Fibroblast of mammary gland (primary cell): ENCODE results near the gene TPRX1.

Experiments used
- DNase-seq: peaks from one replicate; pipeline ENCODE4 v3.0.0-alpha.2; 2010; ENCODE audit warnings: low read depth
- H3K4me3 ChIP-seq: 2 replicates; pipeline ENCODE4 v1.5.1; 2011; ENCODE audit warnings: low read depth, mild to moderate bottlenecking, low read length, moderate library complexity; ENCODE audit not compliant: control insufficient read depth
- CTCF ChIP-seq: conservative IDR thresholded peaks from 2 replicates; pipeline ENCODE4 v1.5.1; 2011; ENCODE audit warnings: low read depth, low read length, inconsistent platforms; ENCODE audit not compliant: control insufficient read depth, insufficient read depth

The TPRX1 gene

GRCh38 chr19:47802521-47803043 is 1.8 kb downstream of the TPRX1 start:
- H3K4me3 ChIP-seq: no peak overlapping the region
- DNase-seq: no peak
- no peak for TF ChIP-seq CTCF

GRCh38 chr19:47801270-47801669 is 3.1 kb downstream of the TPRX1 start:
- TF ChIP-seq CTCF: no peak
- no peak overlapping the region for H3K4me3 ChIP-seq
- no peak for DNase-seq

DNA sequence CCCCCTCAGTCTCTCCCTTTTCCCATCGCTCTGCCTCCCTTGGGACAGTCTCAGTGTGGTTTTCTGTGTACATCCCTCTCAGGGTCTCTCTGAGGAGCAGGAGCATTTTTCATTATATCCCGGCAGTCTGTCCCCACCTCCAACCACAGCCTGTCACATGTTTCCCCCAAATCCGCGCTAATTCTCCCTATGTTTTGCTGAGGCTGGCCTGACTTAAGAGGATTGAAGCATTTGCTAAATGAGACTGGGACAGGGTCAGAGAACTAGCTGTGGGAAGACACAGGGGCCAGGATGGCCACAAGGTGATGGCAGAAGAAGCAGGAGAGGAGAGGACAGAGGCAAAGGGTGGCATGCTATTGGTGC is 5.5 kb downstream of the TPRX1 start:
- H3K4me3 ChIP-seq: no peak overlapping the region
- DNase-seq: no peak
- no peak for TF ChIP-seq CTCF

DNA sequence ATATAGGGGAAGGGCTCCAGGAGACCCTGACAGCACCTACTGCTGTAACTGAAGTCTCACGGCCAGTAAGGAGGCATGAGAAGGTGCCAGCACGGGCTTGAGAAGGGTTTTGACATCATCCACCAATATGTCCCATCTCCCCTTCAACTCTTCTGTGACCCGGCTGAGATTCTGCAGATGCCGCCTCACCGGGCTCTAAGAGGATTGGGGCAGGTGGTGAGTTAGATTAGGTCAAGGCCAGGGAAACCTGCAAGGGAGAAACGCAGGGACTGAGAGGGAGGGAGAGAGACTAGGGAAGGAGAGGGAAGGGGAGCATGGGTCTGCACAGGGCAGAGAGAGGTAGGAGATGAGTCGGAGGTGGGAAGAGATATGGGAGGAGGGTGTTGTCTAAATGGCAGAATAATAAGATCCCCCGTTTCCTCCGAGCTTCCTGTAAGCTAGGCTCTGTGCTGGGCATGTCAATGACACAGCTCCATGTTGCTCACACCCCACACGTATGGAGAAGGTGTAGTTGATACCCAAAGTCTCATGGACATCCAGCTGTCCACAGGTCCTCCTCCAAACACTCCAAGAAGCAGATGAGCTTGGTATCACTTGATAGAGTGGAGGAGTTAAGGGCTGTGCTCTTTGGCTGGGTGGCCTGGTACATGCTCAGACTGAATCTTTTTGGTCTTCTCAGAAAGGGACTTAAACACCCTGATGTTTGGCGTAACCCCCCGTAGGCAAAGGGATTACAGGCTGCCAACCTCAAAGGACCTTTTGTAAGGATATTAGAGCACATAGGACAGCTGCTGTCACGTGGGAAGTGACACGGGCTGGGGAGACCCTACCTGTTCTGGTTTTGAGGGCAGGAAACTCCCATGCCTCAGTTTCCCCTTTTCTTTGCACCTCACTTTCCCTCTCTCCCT is 6.1 kb downstream of the TPRX1 start:
- no peak for DNase-seq
- no peak for TF ChIP-seq CTCF
- no peak overlapping the region for H3K4me3 ChIP-seq

DNA sequence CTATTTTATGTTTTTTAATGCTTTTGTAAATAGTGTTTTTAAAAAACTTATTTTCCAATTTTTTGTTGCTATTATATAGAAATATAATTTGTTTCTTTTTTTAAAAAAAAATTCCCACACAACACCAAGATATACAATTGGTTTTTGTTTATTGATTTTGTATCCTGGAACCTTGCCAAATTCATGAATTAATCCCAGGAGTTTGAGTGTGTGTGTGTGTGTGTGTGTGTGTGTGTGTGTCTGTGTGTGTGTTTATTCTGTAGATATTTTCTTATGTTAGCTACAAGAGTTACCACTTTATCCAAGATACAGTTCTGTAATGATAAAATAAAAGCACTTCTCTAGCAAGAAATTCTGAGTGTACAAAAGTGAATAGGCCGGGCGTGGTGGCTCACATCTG is 7.6 kb downstream of the TPRX1 start:
- H3K4me3 ChIP-seq: no peak overlapping the region
- no peak for TF ChIP-seq CTCF
- DNase-seq: no peak

- DNase-seq: no peak
- no peak overlapping the region for H3K4me3 ChIP-seq
- TF ChIP-seq CTCF: no peak
Observed at GRCh38 chr19:47794526-47794925, 9.8 kb downstream of the TPRX1 start.
